HG02571 (cell line): Measurements from ENCODE around the gene RPL27A.
A peak's percentile ranks its signal among the peaks of the same experiment; 100 is the strongest.

Source experiments
- ATAC-seq: cut with Tn5 transposase; IDR thresholded peaks from one replicate; pipeline ENCODE4 v1.9.1; 2021; ENCODE audit warnings: mild to moderate bottlenecking, moderate library complexity; ENCODE audit not compliant: unreplicated experiment

The RPL27A gene

DNA sequence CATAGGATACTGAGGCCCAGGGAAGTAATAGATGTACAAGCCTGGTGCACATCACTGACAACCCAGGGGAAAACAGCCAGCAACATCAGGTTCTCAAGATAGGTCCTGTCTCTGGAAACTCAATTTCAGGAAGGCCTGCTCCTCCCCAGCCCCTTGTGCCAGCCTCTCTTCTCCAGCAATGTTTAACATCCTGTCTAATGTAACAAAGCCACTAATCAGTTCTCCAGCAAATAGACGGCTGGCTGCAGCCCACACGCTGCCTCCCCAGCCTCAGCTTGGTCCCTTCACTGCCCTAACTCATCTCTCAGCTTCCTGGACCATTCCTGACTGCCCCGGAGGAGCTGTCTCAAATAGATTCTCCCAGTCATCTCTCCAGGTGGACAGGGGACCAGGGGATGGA lies 37.8 kb downstream of the RPL27A start:
- no peak for ATAC-seq

DNA sequence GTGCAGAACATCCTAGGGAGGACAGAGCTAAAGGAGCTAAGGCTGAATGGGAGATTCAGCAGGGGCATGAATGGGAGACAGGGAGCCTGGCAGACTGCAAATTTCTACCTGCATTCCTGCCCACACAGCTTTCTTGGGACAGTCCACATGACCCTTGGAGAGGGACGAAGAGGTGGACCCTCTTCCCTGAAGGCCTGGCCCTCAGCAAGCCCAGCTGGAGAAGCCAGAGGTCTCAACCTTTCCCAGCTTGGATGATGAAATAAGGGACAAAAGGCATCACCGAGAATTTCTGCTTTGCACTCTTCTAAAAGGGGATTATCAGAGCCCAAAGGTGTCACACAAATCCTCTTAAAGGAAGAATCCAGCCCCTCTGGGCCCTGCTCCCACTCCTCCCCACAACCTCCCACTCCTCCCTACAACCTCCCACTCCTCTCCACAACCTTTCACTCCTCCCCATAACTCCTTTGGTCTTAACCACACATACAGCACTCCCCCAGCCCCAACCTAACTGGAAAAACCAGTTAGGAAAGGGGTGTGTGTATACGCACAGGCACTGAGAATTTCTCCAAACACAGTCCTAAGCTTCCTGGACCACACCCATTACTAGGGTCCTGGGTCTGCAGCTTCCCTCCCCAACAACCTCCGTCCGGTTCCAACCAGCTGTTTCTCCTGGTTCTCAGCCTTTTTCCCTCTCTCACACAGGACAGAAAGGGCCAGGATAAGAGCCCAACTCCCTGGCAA lies 38.4 kb downstream of the RPL27A start:
- ATAC-seq, result no peak

DNA sequence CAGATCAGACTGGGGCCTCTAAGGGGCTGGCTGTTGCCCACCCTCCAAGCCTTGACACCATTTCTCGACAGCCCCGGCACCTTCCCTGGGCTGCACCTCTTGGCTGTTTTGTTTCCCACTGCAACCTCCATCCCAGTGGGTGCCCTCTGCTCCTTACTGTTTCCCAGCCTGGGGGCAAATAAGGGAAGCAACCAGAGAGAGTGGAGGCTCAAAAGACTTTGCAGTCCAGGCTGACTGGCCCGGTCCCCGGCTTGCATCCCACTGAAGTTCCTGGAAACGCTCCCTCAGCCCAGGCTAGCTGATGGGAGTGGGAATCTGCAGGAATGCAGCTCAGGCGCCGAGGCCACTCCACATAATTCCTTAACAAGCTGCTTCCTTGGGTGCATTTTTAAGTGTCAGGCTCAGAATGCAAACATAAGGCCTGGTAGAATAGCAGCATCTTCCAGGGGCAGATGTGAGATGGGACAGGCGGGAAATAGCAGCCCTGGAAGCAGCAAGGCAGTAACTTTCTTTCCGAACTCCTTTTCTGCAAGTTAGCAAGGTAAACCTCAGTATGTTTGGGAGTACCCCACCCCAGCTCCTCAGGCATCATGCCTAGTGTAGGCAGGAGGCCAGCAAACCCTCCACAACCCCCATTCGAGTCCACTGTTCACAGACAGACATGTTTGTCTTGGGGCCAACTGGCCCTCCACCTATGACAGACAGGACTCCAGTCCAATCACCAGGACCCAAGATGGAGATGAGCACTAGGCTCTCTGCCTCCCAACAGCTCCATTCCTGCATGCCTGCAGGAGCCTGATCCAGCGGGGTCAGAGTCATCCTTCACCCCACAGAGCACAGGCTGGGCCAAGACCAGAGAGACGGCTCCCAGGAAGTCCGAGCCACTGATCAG lies 39.3 kb downstream of the RPL27A start:
- no peak for ATAC-seq

DNA sequence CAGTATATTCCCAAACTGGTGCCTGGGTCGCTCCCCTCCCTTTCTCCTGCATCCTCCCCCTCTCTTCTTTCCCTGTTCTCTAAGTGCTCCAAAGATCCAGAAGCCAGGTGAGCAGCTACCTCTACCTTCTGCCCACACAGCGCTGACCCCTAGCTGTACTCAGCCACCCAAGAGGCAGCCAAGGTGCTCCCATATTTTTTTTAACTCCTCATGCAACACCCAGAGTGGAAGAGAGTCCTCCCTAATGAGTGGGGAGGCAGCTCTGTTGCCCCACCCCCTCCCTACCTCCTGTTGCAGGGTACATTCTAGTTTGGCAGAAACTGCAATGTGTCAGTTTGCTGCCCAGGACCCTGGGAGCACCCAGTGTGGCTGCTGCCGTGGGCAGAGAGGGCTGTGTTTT lies 40.2 kb downstream of the RPL27A start:
- no peak for ATAC-seq

DNA sequence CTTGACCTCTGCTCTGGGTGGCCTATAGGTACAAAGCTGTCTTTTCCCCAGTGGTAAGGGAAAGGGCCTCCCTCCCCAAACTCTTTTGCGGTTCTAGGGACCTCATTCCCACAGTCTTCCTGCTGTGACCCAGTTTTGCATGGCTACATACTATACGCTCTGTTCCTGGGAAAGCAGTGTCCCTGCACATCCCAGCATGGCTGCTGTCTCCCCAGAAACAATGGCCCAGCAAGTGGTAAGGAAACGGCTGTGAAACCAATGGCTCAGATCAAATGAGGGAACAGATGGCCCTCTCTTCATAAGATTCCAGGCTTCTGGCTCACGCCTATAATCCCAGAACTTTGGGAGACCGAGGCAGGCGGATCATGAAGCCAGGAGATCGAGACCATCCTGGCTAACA lies 41.1 kb downstream of the RPL27A start:
- ATAC-seq, result no peak

DNA sequence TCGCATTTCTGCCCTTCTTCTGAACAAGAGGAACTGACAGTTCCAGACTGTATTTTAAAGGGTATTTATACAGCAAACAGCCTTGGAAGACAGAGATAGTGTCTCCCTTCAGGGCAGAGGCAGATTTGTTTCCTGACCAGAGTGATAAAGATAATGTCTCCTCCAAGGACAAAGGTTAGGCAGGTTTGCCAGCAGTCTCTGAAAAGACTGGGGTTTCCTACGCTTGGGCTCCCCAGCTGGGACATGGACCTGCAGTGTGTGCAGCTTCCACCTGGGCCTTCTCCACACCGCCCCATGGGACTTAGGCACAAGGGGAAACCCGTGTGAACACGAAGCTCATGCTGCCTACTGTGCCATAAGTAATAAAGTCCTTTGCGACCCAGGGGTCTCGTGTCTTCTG lies 42.1 kb downstream of the RPL27A start:
- no peak for ATAC-seq

DNA sequence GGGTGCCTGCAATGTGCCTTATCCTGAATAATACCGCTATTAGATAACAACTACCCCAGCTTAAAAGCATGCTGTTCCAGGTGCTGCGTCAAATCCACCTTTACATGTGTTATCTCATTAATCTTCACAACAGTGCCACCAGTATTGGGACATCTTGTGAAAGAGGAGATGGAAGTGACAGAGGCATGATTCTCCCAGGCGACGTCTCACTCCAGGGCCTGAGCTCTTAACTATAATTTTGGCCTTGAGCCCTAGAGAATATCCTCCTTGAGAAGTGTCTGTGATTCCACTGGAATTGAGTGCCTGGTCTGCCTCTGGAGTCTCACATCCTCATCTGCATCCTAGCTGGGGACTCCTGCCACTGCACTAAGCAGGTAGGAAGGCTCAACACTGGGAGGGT lies 43.8 kb downstream of the RPL27A start:
- ATAC-seq, result no peak

DNA sequence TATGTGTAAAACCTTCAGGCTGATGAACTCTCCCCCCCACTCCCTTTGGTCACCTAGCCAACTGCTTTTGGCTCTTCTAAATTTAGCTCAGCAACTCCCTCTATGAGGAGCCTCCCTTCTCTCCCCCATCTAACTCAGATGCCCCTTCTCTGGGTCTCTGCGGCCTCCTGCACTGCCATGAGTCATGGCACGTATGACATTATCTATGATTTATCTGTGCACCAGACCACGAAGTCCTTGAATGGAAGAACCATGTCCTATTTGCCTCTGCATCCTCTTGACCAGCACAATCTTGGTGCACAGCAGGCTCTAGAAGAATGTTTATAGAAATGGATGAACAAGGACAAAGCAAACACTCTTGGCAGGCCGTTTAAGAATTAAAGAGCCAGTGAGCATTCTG lies 46.0 kb downstream of the RPL27A start:
- ATAC-seq, result no peak

DNA sequence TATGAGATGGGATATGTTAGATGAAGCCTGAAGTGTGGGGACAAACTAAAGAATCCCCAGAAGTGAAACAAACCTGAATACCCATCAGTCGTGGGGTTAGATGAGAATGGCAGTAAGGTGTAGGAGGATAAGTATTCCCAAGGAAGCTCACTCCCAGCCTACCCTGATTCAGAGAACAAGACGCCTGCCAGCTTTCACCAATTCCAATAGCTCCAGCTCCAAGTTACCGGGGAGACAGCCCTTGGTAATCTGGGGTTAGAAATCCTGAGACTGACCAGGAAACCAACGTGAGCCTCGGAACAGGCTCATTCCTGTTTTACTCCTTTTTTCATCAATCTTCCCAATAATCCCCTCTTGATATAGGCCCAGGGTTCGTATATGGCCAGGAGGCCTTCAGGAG lies 46.5 kb downstream of the RPL27A start:
- no peak for ATAC-seq

DNA sequence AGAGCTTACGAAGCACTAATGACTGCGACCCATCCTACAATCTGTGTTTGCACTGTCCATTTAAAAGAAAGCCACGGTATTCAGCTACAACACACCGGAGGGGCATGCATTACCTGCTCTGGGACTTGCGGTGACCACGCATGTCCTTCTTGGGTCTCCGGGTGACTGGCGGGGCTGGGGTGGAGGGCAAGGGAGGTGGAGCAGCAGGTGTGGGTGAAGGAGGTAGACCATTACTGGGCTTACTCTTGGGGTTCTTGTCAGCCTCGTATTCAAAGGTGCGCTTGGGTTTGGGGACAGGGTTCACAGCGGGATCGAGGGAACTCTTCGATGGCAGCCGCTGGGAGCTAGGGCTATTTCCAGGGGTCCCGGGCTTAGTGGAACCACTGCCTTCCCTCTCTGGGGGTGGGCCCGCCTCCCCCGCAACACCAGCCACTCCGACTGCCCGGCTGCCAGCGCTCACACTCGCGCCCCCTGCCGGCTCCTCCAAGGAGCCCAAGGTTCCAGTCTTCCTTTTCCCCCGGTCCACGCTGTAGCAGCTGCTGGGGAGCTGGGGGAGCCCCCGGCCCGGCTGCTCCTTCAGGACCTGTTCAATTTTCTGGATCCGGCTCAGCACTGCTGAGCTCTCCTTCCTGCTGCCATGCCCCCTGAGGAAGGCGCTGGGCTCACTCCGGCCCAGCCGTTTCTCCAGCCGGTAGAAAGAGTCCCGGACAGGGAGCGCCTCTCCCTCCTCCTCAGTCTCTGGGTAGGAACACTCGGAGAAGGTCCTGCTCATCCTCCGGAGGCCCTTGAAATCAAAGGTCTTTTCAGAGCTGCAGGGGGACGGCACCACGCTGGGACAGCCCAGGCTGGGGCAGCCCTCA lies 47.5 kb downstream of the RPL27A start:
- ATAC-seq, result no peak

DNA sequence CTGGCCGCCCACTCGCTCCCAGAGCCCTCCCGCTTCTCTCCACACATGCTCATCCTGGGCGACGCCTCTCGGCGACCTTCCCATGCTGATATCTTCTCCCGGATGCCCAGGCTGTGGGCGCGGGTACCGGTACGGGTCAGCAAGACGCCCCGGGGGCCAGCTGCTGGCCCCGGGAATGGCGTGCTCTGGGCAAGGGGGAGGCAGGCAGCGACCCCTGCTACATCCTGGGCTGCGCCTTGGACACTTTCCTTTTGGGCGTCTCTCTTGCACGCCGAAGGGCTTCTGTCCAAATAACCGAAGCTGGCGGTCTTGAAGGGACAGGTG lies 48.1 kb downstream of the RPL27A start:
- no peak for ATAC-seq

DNA sequence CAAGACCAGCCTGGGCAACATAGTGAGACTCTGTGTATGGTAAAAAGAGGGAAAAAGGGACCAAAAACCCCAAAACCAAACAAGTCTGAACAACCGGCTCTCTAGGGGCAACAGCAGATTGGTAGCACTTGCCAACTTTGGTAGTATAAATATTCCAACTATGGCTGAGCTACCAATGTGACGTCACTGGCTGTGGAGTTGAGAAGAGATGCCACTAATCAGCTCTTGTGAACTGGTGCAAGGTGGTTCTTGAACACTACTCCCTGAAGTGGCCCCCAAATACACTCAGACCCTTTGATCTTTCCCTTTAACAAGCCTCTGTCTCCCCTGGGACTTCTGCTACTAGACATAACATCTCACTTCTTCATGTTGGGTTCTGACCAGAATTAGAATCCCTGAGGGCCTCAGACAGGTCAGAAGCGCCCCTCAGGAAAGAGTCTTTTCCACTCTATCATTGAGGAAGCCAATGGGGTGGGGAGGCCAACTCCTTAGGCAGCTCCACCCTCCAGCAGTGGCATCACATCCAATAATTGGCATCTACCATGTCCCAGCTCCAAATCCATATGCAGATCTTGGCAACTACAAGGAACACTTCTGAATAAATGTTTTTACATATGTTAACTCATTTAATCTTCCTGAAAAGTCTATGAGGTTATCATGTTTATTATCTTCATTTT lies 49.2 kb downstream of the RPL27A start:
- no peak for ATAC-seq

DNA sequence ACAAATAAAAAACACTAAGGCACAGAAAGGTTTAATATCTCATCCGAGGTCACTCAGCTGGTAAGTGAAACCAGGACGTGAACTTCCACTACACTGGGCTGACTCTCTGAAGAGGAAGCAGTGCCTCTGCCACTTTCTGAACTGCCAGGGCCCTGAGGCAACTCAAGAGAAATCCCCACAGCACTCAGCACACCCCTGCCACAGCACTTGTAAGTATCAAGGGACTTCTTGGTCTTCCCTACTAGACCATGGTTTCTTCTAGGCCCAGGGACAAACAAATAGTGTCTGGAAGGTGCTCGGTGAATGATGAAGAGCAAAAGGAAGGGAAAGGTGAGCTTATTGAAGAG lies 49.7 kb downstream of the RPL27A start:
- peak; percentile 82 for ATAC-seq

DNA sequence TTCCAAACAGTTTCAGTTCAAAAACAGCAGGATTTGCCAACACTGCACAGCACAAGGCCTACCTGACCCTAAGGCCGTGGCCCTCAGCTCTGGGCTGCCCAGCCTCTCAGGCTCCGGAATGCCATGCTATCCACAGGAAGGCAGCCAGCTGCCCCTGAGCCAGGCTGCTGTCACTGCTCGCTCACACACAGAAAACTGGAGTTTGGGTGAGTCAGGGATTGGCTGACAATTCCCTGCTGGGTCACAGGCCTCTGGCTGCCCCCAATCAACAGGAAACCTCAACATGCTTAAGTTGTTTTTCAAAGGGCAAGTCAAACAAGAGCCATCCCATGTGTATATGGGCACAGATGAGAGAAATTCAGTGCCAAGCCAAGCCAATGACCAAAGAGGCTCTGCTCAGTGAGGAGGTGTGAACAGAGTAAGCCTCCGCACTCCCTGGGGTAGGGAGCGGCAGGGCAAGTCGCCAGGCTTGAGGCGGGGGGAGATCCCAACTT lies 50.2 kb downstream of the RPL27A start:
- ATAC-seq, result no peak

DNA sequence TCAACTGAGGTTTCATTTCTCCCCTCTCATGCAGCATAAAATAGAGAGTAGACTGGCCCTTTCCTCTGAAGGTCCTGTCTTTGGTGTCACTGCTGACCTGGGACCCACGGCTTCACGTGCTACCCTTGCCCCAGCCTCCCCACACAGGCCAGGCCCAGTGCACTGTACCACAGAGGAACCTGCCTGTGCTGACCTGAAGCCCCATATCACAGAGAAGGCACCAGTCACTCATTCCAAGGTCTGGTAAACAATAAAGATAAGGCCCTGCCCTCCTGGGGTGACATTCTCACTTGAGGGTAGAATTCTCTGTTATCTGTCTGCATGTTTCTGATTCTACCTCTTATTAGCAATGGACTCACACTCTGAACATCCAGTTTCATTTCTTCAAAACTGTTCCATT lies 51.3 kb downstream of the RPL27A start:
- ATAC-seq, result no peak

DNA sequence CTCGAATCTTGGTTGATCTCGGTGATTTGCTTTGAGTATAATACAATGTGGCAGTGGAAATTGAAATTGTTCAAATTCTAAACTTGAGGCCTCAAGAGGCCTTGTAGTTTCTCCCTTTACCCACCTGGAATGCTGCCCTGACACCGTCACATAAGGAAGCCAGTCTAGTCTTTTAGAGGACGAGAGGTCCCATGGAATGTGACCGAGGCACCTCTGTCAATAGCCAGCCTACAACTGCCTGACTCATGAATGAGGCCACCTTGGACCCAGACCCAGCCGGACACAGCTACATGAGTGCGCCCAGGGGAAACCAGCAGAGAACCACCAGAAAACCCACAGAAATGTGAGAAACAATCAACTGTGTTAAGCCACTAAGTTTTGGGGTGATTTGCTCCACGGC lies 52.5 kb downstream of the RPL27A start:
- no peak for ATAC-seq

DNA sequence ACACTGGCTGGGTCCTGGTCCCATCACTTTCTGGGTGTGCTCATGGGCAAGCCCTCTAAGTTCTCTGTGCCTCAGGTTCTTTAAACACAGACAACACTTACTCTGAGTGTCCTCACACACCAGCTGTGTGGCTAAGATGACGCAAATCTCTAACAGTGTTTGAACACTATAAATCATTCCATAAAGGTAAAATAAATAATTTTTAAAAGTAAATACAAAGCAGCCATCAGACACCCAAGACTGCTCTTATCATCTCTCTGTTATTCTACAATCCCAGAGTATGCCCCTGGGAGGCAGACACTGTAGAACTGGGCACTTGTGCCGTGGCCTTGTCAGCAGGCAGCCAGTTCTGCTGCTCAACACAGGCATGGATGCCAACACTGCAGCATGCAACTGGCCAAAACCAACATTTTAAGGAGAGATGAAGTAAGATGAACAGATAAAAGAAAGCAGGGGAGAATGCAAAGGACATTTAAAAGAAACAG lies 56.8 kb downstream of the RPL27A start:
- ATAC-seq, result no peak
